Nephron progenitor cell (in vitro differentiated cells): ENCODE data around the gene SYT11.

ENCODE experiments used
- DNase-seq: peaks from one replicate; pipeline ENCODE4 v3.0.0; 2021
- H3K27ac Mint-ChIP-seq: 2 replicates; pipeline ENCODE4 v1.8.0; 2021; ENCODE audit warnings: mild to moderate bottlenecking, moderate library complexity, mixed read lengths
- H3K27me3 Mint-ChIP-seq: 2 replicates; pipeline ENCODE4 v1.8.0; 2021; ENCODE audit warnings: mild to moderate bottlenecking, low read depth, mixed read lengths; ENCODE audit not compliant: poor library complexity
- H3K36me3 Mint-ChIP-seq: 2 replicates; pipeline ENCODE4 v1.8.0; 2021; ENCODE audit warnings: low read depth, mixed read lengths
- H3K4me1 Mint-ChIP-seq: 2 replicates; pipeline ENCODE4 v1.8.0; 2021; ENCODE audit warnings: mixed read lengths
- H3K4me3 Mint-ChIP-seq: 2 replicates; pipeline ENCODE4 v1.8.0; 2021; ENCODE audit warnings: mild to moderate bottlenecking, moderate library complexity, mixed read lengths
- H3K9me3 Mint-ChIP-seq: 2 replicates; pipeline ENCODE4 v1.8.0; 2021; ENCODE audit warnings: mild to moderate bottlenecking, moderate library complexity, mixed read lengths
- CTCF ChIP-seq: fragments of 200-600 bp; sonication (generic); IDR thresholded peaks from 2 replicates; pipeline ENCODE4 v1.5.0; 2021; ENCODE audit warnings: antibody characterized with exemption

Gene SYT11

GRCh38 chr1:155898888-155899287 is 39.5 kb downstream of the SYT11 start:
- no peaks in the 10 kb centered on the region for H3K4me1 Mint-ChIP-seq
- H3K27me3 Mint-ChIP-seq = no peaks in the 10 kb centered on the region
- no peaks in the 10 kb centered on the region for H3K9me3 Mint-ChIP-seq
- no peak for TF ChIP-seq CTCF
- H3K4me3 Mint-ChIP-seq = no peak overlapping the region
- DNase-seq = no peak
- peaks cover 56% of the 10 kb centered on the region for H3K36me3 Mint-ChIP-seq
- no peak overlapping the region for H3K27ac Mint-ChIP-seq

- H3K9me3 Mint-ChIP-seq = no peaks in the 10 kb centered on the region
- peaks cover 63% of the 10 kb centered on the region for H3K36me3 Mint-ChIP-seq
- TF ChIP-seq CTCF = no peak
- no peak for DNase-seq
- H3K4me1 Mint-ChIP-seq = no peaks in the 10 kb centered on the region
- peak overlapping the region; percentile 77 for H3K27ac Mint-ChIP-seq
- no peaks in the 10 kb centered on the region for H3K27me3 Mint-ChIP-seq
- H3K4me3 Mint-ChIP-seq = no peak overlapping the region
Measured at GRCh38 chr1:155899683-155900082, 40.3 kb downstream of the SYT11 start.

GRCh38 chr1:155900161-155900560 is 40.8 kb downstream of the SYT11 start:
- Mint-ChIP-seq H3K27ac (no peak overlapping the region), H3K4me1 (no peaks in the 10 kb centered on the region)

DNA sequence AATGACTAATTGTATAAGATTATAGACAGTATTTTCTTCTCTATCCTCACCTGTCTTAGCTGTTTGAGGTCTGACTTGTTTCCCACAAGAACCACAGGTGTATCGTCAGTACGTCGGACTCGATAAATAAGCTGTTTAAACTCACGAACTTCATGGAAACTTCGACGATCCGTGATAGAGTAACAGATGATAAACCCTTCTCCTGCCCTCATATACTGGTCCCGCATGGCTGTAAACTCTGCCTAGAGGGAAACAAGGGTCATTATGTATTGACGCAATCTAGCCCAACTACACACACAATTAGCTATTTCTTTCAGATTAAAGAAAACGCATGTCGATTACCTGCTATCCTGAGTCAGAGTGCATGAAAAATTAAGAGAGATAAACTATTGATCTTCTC is 44.9 kb downstream of the SYT11 start:
- no peaks in the 10 kb centered on the region for H3K9me3 Mint-ChIP-seq

More at GRCh38 chr1:155900161-155900560, 40.8 kb downstream of the SYT11 start:
- no peak for TF ChIP-seq CTCF
- no peaks in the 10 kb centered on the region for H3K9me3 Mint-ChIP-seq
- H3K4me3 Mint-ChIP-seq = no peak overlapping the region
- no peak for DNase-seq
- peaks cover 65% of the 10 kb centered on the region for H3K36me3 Mint-ChIP-seq
- H3K27me3 Mint-ChIP-seq = no peaks in the 10 kb centered on the region

DNA sequence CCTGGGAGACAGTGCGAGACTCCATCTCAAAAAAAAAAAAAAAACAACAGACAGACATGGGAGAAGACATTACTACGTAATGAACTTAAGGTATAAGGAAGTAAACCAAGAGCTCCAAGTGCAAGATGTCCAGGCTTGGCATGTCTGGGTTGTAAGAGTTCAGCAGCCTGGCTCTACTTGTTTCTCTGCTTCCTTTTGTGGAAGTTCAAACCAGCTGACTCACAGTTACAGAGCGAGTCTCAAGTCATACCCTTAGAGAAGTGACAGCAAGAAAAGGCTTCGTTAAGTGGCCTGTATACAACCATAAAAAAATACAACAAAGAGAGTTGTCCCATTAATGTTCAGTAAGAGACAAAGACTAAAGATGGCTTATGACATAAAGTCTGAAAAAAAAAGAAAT is 50.5 kb downstream of the SYT11 start:
- no peak for TF ChIP-seq CTCF
- no peak overlapping the region for H3K27ac Mint-ChIP-seq
- DNase-seq = no peak
- peak overlapping the region; percentile 96 for H3K4me3 Mint-ChIP-seq
- H3K27me3 Mint-ChIP-seq = no peaks in the 10 kb centered on the region
- peaks cover 42% of the 10 kb centered on the region for H3K36me3 Mint-ChIP-seq
- peaks cover 20% of the 10 kb centered on the region for H3K4me1 Mint-ChIP-seq
- H3K9me3 Mint-ChIP-seq = no peaks in the 10 kb centered on the region

More for the DNA sequence above, 44.9 kb downstream of the SYT11 start:
- no peak overlapping the region for H3K4me3 Mint-ChIP-seq
- no peak for DNase-seq
- peaks cover 54% of the 10 kb centered on the region for H3K36me3 Mint-ChIP-seq
- H3K27me3 Mint-ChIP-seq = no peaks in the 10 kb centered on the region
- no peaks in the 10 kb centered on the region for H3K4me1 Mint-ChIP-seq
- no peak overlapping the region for H3K27ac Mint-ChIP-seq
- TF ChIP-seq CTCF = no peak

- peak overlapping the region; percentile 95 for H3K27ac Mint-ChIP-seq
Measured at GRCh38 chr1:155910621-155911121, 51.3 kb downstream of the SYT11 start.

More at GRCh38 chr1:155910621-155911121, 51.3 kb downstream of the SYT11 start:
- peak overlapping the region; percentile 96 for H3K4me3 Mint-ChIP-seq
- peaks cover 43% of the 10 kb centered on the region for H3K36me3 Mint-ChIP-seq
- no peak for TF ChIP-seq CTCF
- H3K9me3 Mint-ChIP-seq = no peaks in the 10 kb centered on the region
- peaks cover 20% of the 10 kb centered on the region for H3K4me1 Mint-ChIP-seq
- H3K27me3 Mint-ChIP-seq = no peaks in the 10 kb centered on the region
- no peak for DNase-seq
